Measurements from ENCODE around the gene SLC22A14. TPM values are rescaled to one million over a fixed set of nuclear protein-coding genes. Genes with fewer than 3 reads are reported as not detected.

The SLC22A14 gene
- polyA plus RNA-seq, 1 donor = 0.13 TPM

DNA sequence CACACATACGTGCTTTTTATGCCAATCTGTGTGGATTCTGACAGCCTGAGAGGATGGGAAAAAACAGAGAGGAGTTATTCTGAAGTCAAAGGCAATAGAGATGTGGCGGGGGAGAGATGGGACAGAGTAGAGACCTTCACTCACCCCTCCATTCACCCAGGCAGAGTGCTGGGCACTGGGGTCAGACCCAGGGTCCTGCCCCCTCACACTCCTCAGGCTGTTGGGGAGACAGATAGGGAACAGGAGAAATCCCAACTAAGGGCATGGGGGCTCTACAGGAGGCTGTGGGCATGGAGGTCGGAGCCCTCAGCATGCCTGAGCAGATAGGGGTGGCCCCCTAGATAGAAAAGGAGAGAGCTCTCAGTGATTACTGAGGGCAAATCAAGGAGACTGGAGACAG is 30.3 kb downstream of the SLC22A14 start:
- no peaks in the 10 kb centered on the region for H3K9me3 ChIP-seq (ENCODE audit: control insufficient read depth, low read depth, low read length)
- no peaks in the 10 kb centered on the region for H3K4me1 ChIP-seq (ENCODE audit: control insufficient read depth, insufficient read depth, low read length)
- no peak overlapping the region for H3K27ac ChIP-seq (ENCODE audit: low read length)
- no peaks in the 10 kb centered on the region for H3K36me3 ChIP-seq (ENCODE audit: control insufficient read depth, insufficient read depth, low read length)
- H3K27me3 ChIP-seq (ENCODE audit: control insufficient read depth, insufficient read depth, low read length) = peaks cover 3% of the 10 kb centered on the region
- WGBS (ENCODE audit: insufficient coverage, low lambda C conversion rate) = no CpG with 5 or more reads among the region's 3 CpGs
- no peak for DNase-seq
- H3K4me3 ChIP-seq (ENCODE audit: low read length) = no peak overlapping the region

DNA sequence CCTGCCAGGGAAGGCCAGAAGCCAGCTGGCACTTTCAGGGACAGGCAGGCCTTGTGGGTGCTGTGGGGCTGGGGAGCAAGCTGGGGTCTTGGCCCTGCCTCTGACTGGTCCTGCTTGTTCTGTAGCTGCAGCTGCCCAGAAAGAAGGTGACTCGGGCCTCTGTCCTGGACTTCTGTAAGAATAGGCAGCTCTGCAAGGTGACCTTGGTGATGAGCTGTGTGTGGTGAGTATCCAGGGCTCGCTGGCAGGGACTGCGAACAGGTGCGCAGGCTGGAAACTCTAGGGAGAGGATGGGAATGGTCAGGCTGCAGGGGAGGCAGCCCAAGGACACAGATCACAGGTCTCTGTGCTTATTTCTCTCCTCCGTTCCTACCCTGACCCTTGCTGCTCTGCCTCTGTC is 31.2 kb downstream of the SLC22A14 start:
- DNase-seq = no peak
- peaks cover 3% of the 10 kb centered on the region for H3K27me3 ChIP-seq (ENCODE audit: control insufficient read depth, insufficient read depth, low read length)
- WGBS (ENCODE audit: insufficient coverage, low lambda C conversion rate) = no CpG with 5 or more reads among the region's 5 CpGs

DNA sequence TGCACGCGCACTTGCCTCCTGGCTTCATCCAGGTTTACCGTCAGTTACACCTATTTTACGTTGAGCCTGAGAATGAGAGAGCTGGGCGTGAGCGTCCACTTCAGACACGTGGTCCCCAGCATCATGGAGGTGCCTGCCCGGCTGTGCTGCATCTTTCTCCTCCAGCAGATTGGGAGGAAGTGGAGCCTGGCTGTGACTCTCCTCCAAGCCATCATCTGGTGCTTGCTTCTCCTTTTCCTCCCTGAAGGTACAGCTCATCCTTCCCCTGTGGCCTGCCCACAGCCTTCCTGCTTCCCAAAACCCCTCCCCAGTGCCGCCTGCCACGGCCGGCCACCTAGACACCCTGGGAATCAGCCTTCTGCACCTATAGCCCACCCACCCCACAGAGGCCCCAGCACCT is 31.6 kb downstream of the SLC22A14 start:
- Histone ChIP-seq H3K36me3 (ENCODE audit: control insufficient read depth, insufficient read depth, low read length) (no peaks in the 10 kb centered on the region), H3K4me3 (ENCODE audit: low read length) (no peak overlapping the region), H3K27ac (ENCODE audit: low read length) (no peak overlapping the region), H3K9me3 (ENCODE audit: control insufficient read depth, low read depth, low read length) (no peaks in the 10 kb centered on the region), H3K4me1 (ENCODE audit: control insufficient read depth, insufficient read depth, low read length) (no peaks in the 10 kb centered on the region), H3K27me3 (ENCODE audit: control insufficient read depth, insufficient read depth, low read length) (peaks cover 3% of the 10 kb centered on the region)
- WGBS (ENCODE audit: insufficient coverage, low lambda C conversion rate) = no CpG with 5 or more reads among the region's 11 CpGs
- no peak for DNase-seq

More for the DNA sequence above, 31.2 kb downstream of the SLC22A14 start:
- H3K4me1 ChIP-seq (ENCODE audit: control insufficient read depth, insufficient read depth, low read length) = no peaks in the 10 kb centered on the region
- H3K27ac ChIP-seq (ENCODE audit: low read length) = no peak overlapping the region
- H3K36me3 ChIP-seq (ENCODE audit: control insufficient read depth, insufficient read depth, low read length) = no peaks in the 10 kb centered on the region
- H3K4me3 ChIP-seq (ENCODE audit: low read length) = no peak overlapping the region
- H3K9me3 ChIP-seq (ENCODE audit: control insufficient read depth, low read depth, low read length) = no peaks in the 10 kb centered on the region

DNA sequence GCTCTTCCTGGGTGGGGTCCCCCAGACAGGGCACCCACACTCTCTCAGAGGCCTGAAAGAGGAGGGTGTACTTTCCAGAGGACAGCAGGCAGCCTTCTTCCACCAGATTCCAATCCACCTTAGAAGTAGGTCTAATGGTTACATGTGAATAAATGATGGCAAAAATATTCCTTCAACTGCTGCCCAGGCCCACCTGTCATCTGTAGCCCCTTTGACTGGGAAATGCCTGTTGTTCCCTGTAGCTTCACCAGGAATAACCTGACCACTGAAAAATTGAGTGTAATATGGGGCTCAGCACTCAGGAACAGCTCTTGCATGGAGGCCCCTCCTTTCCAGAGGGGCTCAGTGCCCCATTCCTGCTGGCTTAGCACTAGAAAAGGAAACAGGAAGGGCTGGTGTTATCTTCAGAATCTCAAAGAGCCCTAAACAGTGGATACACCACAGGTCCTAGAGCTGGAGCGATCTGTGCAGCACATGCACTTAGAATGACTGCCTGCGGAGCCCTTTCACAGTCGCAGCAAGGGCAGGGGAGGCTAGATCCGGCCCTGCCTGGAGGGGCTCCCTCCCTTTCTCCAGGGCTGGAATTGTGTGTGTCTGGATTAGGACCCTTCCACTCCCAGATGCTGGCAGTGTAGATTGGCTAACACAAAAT is 32.1 kb downstream of the SLC22A14 start:
- no peaks in the 10 kb centered on the region for H3K4me1 ChIP-seq (ENCODE audit: control insufficient read depth, insufficient read depth, low read length)
- no peak for DNase-seq

DNA sequence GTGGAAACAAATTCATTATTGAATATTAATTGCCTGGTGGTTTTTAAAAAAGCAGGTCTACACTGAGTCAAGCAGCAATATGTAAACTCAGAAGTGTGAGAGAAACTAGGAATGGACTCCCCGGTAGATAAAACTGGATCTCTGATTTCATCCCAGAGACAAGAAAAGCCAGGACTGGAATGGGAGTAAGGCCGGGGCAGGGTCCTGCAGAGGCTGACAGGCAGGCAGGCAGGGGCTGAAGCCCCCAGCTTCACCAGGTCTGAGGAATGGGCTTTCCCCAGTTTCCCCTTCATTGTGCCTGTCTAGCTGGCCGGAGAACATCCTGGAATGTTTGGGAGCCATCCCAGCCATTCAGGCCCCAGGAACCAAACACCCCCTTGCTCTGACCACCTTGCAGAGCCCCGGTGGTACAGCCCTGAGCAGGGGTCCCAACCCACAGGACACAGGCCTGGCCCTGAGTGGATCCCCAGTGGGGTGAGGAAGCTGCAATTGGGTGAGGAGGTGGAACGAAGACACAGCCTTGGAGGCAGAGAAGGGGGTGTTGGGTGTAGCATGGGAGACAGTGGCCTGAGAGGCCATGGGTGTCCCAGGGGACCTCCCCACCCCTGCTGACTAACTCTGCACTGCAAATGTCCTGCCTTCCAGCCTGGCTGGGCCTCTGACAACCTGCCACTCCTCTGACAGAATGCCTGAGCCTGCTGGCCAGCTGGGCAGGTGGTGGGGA is 32.8 kb downstream of the SLC22A14 start:
- Histone ChIP-seq H3K27ac (ENCODE audit: low read length) (no peak overlapping the region), H3K36me3 (ENCODE audit: control insufficient read depth, insufficient read depth, low read length) (no peaks in the 10 kb centered on the region), H3K4me3 (ENCODE audit: low read length) (no peak overlapping the region), H3K9me3 (ENCODE audit: control insufficient read depth, low read depth, low read length) (no peaks in the 10 kb centered on the region), H3K4me1 (ENCODE audit: control insufficient read depth, insufficient read depth, low read length) (no peaks in the 10 kb centered on the region), H3K27me3 (ENCODE audit: control insufficient read depth, insufficient read depth, low read length) (peaks cover 3% of the 10 kb centered on the region)
- DNase-seq = no peak
- 33% methylated on average over 1 of the region's 5 CpGs for WGBS (ENCODE audit: insufficient coverage, low lambda C conversion rate)

More for the DNA sequence above, 32.1 kb downstream of the SLC22A14 start:
- WGBS (ENCODE audit: insufficient coverage, low lambda C conversion rate) = no CpG with 5 or more reads among the region's 4 CpGs
- H3K4me3 ChIP-seq (ENCODE audit: low read length) = no peak overlapping the region
- no peaks in the 10 kb centered on the region for H3K9me3 ChIP-seq (ENCODE audit: control insufficient read depth, low read depth, low read length)
- no peak overlapping the region for H3K27ac ChIP-seq (ENCODE audit: low read length)
- no peaks in the 10 kb centered on the region for H3K36me3 ChIP-seq (ENCODE audit: control insufficient read depth, insufficient read depth, low read length)
- peaks cover 3% of the 10 kb centered on the region for H3K27me3 ChIP-seq (ENCODE audit: control insufficient read depth, insufficient read depth, low read length)

DNA sequence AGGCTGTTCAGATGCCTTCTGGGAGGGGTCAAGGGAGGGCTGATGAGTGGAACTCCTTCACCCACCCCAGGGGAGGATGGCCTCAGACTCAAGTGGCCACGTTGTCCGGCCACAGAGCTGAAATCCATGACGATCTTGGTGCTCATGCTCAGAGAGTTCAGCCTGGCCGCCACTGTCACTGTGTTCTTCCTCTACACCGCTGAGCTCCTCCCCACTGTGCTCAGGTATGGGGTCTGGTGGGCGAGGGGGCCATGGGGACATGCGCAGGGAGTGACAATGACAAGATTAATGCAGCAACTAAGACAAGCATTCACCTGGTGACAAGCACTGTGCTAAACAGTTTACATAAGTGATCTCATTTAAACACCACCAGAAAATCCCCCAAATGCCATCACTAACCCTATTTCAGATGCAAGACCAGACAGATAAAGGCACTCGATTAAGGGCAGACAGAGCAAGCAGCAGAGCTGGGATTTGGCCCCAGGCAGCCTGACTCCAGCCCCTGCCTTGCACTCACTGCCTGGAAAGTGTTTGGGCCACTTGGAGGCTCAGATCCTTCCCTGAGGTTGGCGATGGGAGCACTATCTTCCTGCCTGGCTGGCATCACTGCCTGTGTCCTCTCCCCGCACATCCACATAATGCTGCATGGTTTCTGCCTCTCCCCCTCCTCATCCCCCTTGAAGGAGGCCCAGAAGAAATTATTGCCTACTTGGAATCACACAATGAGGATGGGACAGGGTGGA is 33.6 kb downstream of the SLC22A14 start:
- H3K27me3 ChIP-seq (ENCODE audit: control insufficient read depth, insufficient read depth, low read length) = peaks cover 3% of the 10 kb centered on the region
- no peak for DNase-seq
- H3K4me3 ChIP-seq (ENCODE audit: low read length) = no peak overlapping the region
- H3K9me3 ChIP-seq (ENCODE audit: control insufficient read depth, low read depth, low read length) = no peaks in the 10 kb centered on the region
- no peak overlapping the region for H3K27ac ChIP-seq (ENCODE audit: low read length)
- no peaks in the 10 kb centered on the region for H3K36me3 ChIP-seq (ENCODE audit: control insufficient read depth, insufficient read depth, low read length)
- WGBS (ENCODE audit: insufficient coverage, low lambda C conversion rate) = no CpG with 5 or more reads among the region's 10 CpGs
- no peaks in the 10 kb centered on the region for H3K4me1 ChIP-seq (ENCODE audit: control insufficient read depth, insufficient read depth, low read length)

DNA sequence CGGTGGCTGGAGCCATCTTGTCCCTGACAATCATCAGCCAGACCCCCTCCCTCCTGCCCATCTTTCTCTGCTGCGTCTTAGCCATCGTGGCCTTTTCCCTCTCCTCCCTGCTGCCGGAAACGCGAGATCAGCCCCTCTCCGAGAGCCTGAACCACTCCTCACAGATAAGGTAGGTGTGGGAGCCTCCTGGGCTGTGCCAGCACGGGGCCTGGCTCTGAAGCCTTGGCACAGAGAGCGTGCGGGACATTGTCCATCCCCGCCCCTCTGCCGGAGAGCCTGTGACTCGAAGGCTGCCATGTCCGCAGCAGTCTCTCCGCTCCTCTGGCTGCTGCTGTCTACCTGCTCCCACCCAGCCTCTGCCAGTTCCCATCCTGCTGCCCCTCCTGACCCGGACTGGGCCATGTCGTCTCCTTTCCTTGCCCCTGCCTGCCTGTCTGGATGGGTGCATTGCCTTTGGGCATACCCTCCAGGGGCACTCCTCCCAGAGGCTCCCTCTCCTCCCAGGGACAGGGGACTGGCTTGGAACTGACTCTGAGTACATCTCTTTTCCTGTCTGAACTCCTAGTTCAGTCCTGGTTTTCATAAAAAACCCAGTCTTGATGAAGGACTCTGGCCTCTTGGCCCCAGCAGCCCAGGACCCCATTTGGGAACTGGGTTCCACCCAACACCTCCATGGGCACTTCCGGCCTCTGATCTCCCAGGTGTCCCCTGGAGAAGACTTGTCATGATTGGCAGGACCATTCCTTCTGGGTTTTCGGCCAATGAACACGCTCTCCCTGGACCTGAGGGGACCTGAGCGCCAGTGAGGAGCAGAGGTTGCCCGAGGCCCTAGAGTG is 34.5 kb downstream of the SLC22A14 start:
- peaks cover 3% of the 10 kb centered on the region for H3K27me3 ChIP-seq (ENCODE audit: control insufficient read depth, insufficient read depth, low read length)
- H3K9me3 ChIP-seq (ENCODE audit: control insufficient read depth, low read depth, low read length) = no peaks in the 10 kb centered on the region
- no peak overlapping the region for H3K27ac ChIP-seq (ENCODE audit: low read length)
- no peaks in the 10 kb centered on the region for H3K4me1 ChIP-seq (ENCODE audit: control insufficient read depth, insufficient read depth, low read length)
- H3K4me3 ChIP-seq (ENCODE audit: low read length) = no peak overlapping the region
- 40% methylated on average over 1 of the region's 22 CpGs for whole genome bisulfite sequencing (ENCODE audit: insufficient coverage, low lambda C conversion rate)
- H3K36me3 ChIP-seq (ENCODE audit: control insufficient read depth, insufficient read depth, low read length) = no peaks in the 10 kb centered on the region
- no peak for DNase-seq

DNA sequence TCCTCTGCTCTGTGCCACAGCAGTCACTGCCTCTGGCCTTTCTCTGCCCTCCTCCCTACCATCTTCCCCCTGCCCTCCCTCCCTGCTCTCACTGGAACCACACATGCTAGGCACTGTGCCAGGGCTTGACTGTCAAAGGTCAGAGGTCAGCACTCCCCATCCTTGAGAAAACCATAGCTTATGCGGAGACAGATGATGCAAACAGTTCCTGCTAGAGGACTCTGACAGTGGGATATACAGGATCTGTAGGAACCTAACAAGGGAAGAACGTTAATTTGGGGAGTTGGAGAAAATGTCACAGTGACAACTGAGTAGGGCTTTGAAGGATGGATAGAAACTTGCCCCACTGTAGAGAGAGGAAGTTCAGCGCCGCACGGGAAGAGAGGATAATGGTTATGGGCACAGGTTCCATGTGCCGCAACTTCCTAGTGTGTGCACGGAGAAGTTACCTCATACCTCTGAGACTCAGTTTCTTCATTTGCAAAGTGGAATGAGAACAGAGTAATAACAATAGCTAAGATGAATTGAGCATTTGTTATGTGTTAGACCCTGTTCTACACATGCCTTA is 35.2 kb downstream of the SLC22A14 start:
- H3K27ac ChIP-seq (ENCODE audit: low read length) = no peak overlapping the region
- no peaks in the 10 kb centered on the region for H3K4me1 ChIP-seq (ENCODE audit: control insufficient read depth, insufficient read depth, low read length)
- no peak for DNase-seq
- WGBS (ENCODE audit: insufficient coverage, low lambda C conversion rate) = no CpG with 5 or more reads among the region's 7 CpGs
- H3K9me3 ChIP-seq (ENCODE audit: control insufficient read depth, low read depth, low read length) = no peaks in the 10 kb centered on the region
- no peak overlapping the region for H3K4me3 ChIP-seq (ENCODE audit: low read length)
- no peaks in the 10 kb centered on the region for H3K36me3 ChIP-seq (ENCODE audit: control insufficient read depth, insufficient read depth, low read length)
- H3K27me3 ChIP-seq (ENCODE audit: control insufficient read depth, insufficient read depth, low read length) = peaks cover 3% of the 10 kb centered on the region

DNA sequence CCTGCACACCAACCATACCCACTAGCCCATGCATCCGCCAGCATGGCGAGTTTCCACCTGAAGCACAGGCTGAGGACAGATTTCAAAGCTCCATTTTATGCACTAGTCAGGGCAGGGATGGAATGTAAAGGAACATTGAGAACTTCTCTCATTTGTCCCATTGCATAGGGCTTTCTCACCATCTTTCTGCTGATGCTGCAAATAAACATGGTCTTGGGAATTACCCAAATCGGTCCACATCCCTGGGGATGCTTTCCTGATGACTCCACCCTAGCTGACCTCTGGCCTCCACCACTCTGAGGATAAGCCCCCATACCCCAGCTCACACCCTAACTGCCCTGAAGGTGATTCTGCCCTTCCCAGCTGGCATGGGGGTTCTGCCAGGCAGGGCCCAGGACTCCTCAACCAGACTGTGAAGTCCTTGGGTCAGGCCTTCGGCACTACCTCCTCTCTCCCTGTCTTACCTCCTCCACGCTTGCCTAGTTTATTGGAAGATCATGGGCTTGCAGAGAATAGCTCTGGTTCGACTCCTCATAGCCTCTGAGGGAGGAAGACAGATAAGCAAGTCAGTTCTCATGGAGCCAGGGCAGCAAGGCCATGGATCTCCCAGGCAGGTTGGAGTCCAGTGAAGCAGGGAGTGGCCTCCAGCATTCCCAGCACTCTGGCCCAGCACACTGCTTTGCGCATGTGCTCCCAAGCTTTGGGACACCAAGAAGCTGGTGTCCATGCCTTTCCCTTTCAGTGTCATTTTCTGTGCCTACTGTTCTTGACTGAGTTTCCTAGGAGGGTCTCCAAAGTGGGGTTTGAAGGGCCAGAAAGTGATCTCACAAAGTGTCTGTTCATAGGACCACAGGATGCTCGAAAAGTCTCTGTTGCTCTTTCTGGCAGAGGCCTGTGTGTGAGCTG is 36.9 kb downstream of the SLC22A14 start:
- Histone ChIP-seq H3K27ac (ENCODE audit: low read length) (no peak overlapping the region), H3K9me3 (ENCODE audit: control insufficient read depth, low read depth, low read length) (no peaks in the 10 kb centered on the region), H3K36me3 (ENCODE audit: control insufficient read depth, insufficient read depth, low read length) (no peaks in the 10 kb centered on the region), H3K4me3 (ENCODE audit: low read length) (no peak overlapping the region), H3K27me3 (ENCODE audit: control insufficient read depth, insufficient read depth, low read length) (peaks cover 4% of the 10 kb centered on the region), H3K4me1 (ENCODE audit: control insufficient read depth, insufficient read depth, low read length) (no peaks in the 10 kb centered on the region)
- DNase-seq = no peak
- no CpG with 5 or more reads among the region's 8 CpGs for WGBS (ENCODE audit: insufficient coverage, low lambda C conversion rate)

Measured in large intestine (tissue), 3 donors.